ENCODE measurements around the gene TM4SF4.

- no peak for TF ChIP-seq REST (IDR thresholded peaks at IDR 0.05; ENCODE audit: borderline replicate concordance)
- TF ChIP-seq SMC3 (conservative IDR thresholded peaks at IDR 0.05; ENCODE audit: poor library complexity) = no peak
Observed at GRCh38 chr3:149552700-149553099, 78.2 kb downstream of the TM4SF4 start.

Measured in neural cell (in vitro differentiated cells).